Transverse colon (tissue), 4 donors: ENCODE data around the gene CEP135. TPM values are rescaled to one million over a fixed set of nuclear protein-coding genes. Genes with fewer than 3 reads are reported as not detected.
"Not testable (repeated sequence)": the region's sequence is repeated elsewhere in the genome, so short reads cannot be mapped to it uniquely, and the experiment has no call there.

ENCODE experiments used
- DNase-seq: peaks from one replicate; pipeline ENCODE4 v3.0.0-alpha.2; 2019
- H3K27ac ChIP-seq, 4 donors: fragments of 200-600 bp; sonication (generic); 2 replicates each; pipeline ENCODE4 v1.5.1; 2016 to 2018; ENCODE audit warnings: inconsistent platforms in 4 of 4
- H3K27me3 ChIP-seq: fragments of 200-600 bp; sonication (generic); 2 replicates; pipeline ENCODE4 v1.5.1; 2017; ENCODE audit warnings: inconsistent platforms
- H3K36me3 ChIP-seq, 4 donors: fragments of 200-600 bp; sonication (generic); 2 replicates each; pipeline ENCODE4 v1.5.1; 2017 to 2019; ENCODE audit warnings: inconsistent platforms in 4 of 4
- H3K4me1 ChIP-seq, 4 donors: fragments of 200-600 bp; sonication (generic); 2 replicates each; pipeline ENCODE4 v1.5.1; 2017 to 2020; ENCODE audit warnings: inconsistent platforms in 4 of 4
- H3K4me3 ChIP-seq, 4 donors: fragments of 200-600 bp; sonication (generic); 1 replicate in 1 of 4; 2 replicates in 3 of 4; pipeline versions ENCODE4 v1.5.1 to v1.6.1; 2017 to 2019; ENCODE audit warnings: inconsistent platforms in 4 of 4
- H3K9me3 ChIP-seq, 2 donors: fragments of 200-600 bp; sonication (generic); 2 replicates each; pipeline ENCODE4 v1.5.1; 2017 to 2019; ENCODE audit warnings: inconsistent platforms in 2 of 2
- EP300 ChIP-seq: sonication (generic); formaldehyde crosslinking; IDR thresholded peaks from one replicate; pipeline ENCODE4 v1.6.1; 2017; ENCODE audit warnings: antibody characterized with exemption, low read depth
- POLR2A ChIP-seq: fragments of 450-650 bp; IDR thresholded peaks from one replicate; pipeline ENCODE4 v1.6.1; 2016; ENCODE audit warnings: antibody characterized with exemption, mild to moderate bottlenecking, moderate library complexity
- POLR2AphosphoS5 ChIP-seq, 3 donors: sonication (generic); formaldehyde crosslinking; IDR thresholded peaks; one replicate each; pipeline ENCODE4 v1.6.1; 2016; ENCODE audit warnings: antibody characterized with exemption in 3 of 3
- WGBS, 2 donors: methylation state at CpG; one replicate each; pipeline ENCODE4 v1.1.5; 2018; ENCODE audit warnings: low coverage in 1 of 2; 5-methylcytosine and 5-hydroxymethylcytosine counted together
- in situ Hi-C, 4 donors: fragments of 200-750 bp; cut with MboI; loops; one replicate each; pipeline versions ENCODE4 v1.15.0 to v1.15.1; 2017; ENCODE audit warnings: low sequenced_read_pairs in 3 of 4, low pct_ligation_motif_present in 1 of 4, low pct_unique_long_range_greater_than_20kb in 1 of 4
- intact Hi-C: fragments of 100-400 bp; cut with DNase I; formaldehyde crosslinking; loops from one replicate; pipeline ENCODE4 v1.15.1; 2023; ENCODE audit warnings: low total_unique reads
- total RNA-seq, 4 donors: library from RNA; depleted of rRNA; stranded (reverse); fragments of >200 nt; gene quantifications; one replicate each; pipeline ENCODE4 v1.1.0, GENCODE V29; 2016
- TF ChIP-seq, protein P1 (sequence below), 5 experiments: fragments of 200-600 bp in 3 of 5; fragments of 450-650 bp in 2 of 5; sonication (generic) in 3 of 5; IDR thresholded peaks; 1 replicate in 2 of 5; 2 replicates in 3 of 5; pipeline ENCODE4 v1.5.1; 2016 to 2017; ENCODE audit warnings: antibody characterized with exemption in 5 of 5, inconsistent platforms in 3 of 5, mild to moderate bottlenecking in 2 of 5, moderate library complexity in 1 of 5

CEP135 gene
- total RNA-seq, 4 donors from 2014 or later = 4.5 to 18.0 (median 9.9) TPM

DNA sequence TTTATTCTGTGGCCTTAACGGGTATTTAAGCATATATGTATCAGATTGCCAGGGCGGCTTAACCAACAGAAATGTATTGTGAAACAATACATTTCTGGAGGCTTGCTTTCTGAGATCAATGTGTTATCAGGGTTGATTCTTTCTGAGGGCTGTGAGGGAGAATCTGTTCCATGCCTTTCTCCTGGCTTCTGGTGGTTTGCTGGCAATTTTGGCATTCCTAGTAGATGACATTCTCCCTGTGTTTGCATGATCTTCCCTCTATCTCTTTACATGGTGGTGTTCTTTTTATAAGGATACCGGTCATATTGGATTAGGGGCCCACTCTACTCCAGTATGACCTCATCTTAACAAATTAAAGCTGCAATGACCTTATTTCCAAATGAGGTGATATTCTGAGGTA, 16.9 kb upstream of the CEP135 start:
- H3K36me3 ChIP-seq = no peaks in the 10 kb centered on the region
- H3K9me3 ChIP-seq = peaks cover 0 to under 1% of the 10 kb centered on the region in 2 donors
- H3K27me3 ChIP-seq = no peaks in the 10 kb centered on the region
- no peaks in the 10 kb centered on the region for H3K4me1 ChIP-seq
- in situ Hi-C loops = loop anchor here in 3 of 4 donors (25.0 kb wide), 1 partner anchor 380 kb away; no protein-coding TSS in a partner anchor
- no peak overlapping the region for H3K27ac ChIP-seq
- no peak overlapping the region for H3K4me3 ChIP-seq
- 78 to 87% methylated on average over 3 of the region's 3 CpGs for WGBS, 2 donors
- intact Hi-C loops = no loop called here
- TF ChIP-seq POLR2A (no peak), POLR2AphosphoS5 (IDR thresholded peaks at IDR 0.05) (no peak), EP300 (no peak)
- TF ChIP-seq, protein P1, sequence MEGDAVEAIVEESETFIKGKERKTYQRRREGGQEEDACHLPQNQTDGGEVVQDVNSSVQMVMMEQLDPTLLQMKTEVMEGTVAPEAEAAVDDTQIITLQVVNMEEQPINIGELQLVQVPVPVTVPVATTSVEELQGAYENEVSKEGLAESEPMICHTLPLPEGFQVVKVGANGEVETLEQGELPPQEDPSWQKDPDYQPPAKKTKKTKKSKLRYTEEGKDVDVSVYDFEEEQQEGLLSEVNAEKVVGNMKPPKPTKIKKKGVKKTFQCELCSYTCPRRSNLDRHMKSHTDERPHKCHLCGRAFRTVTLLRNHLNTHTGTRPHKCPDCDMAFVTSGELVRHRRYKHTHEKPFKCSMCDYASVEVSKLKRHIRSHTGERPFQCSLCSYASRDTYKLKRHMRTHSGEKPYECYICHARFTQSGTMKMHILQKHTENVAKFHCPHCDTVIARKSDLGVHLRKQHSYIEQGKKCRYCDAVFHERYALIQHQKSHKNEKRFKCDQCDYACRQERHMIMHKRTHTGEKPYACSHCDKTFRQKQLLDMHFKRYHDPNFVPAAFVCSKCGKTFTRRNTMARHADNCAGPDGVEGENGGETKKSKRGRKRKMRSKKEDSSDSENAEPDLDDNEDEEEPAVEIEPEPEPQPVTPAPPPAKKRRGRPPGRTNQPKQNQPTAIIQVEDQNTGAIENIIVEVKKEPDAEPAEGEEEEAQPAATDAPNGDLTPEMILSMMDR (IDR thresholded peaks at IDR 0.05) = no peak
- DNase-seq = no peak

GRCh38 chr4:55932511-55932910, 16.2 kb upstream of the CEP135 start:
- no peak for TF ChIP-seq POLR2AphosphoS5 (IDR thresholded peaks at IDR 0.05)
- TF ChIP-seq POLR2A = no peak
- TF ChIP-seq EP300 = no peak
- TF ChIP-seq, protein P1 (IDR thresholded peaks at IDR 0.05) = no peak
- intact Hi-C loops = no loop called here

DNA sequence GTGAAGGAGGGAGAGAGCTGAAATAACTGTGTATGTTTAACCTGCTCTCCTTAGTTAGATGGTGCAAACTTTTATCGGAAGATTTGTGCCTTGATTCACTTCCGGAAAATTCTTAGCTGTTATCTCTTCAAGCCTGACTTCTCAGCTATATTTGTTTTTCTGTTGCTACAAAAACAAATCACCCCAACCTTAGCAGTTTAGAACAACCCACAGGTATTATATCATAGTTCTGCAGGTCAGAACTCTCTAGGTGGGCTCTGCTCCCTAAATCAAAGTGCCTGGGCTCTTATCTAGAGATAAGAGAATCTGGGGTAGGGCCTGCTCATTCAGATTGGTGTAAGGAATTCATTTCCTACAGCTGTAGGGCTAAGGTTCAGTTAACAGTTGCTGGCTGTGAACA, 15.1 kb upstream of the CEP135 start:
- no peak overlapping the region for H3K4me3 ChIP-seq
- 82 to 88% methylated on average over 2 of the region's 2 CpGs for WGBS, 2 donors
- no peaks in the 10 kb centered on the region for H3K27me3 ChIP-seq
- H3K27ac ChIP-seq = no peak overlapping the region
- no peak for TF ChIP-seq POLR2AphosphoS5 (IDR thresholded peaks at IDR 0.05)
- TF ChIP-seq, protein P1 (IDR thresholded peaks at IDR 0.05) = no peak
- TF ChIP-seq POLR2A = no peak
- no peak for TF ChIP-seq EP300
- no peaks in the 10 kb centered on the region for H3K36me3 ChIP-seq
- in situ Hi-C loops = loop anchor here in 3 of 4 donors (25.0 kb wide), 1 partner anchor 379 kb away; no protein-coding TSS in a partner anchor
- no peak for DNase-seq
- H3K4me1 ChIP-seq = no peaks in the 10 kb centered on the region
- intact Hi-C loops = no loop called here
- peaks cover 0 to 10% of the 10 kb centered on the region in 2 donors for H3K9me3 ChIP-seq

More at GRCh38 chr4:55932511-55932910, 16.2 kb upstream of the CEP135 start:
- WGBS, 2 donors = 92% methylated on average over 3 of the region's 3 CpGs; no CpG with 5 or more reads in 1 of the 2 donors
- Histone ChIP-seq H3K4me3 (no peak overlapping the region), H3K27ac (no peak overlapping the region), H3K36me3 (no peaks in the 10 kb centered on the region), H3K9me3 (peaks cover 0 to 8% of the 10 kb centered on the region in 2 donors), H3K4me1 (no peaks in the 10 kb centered on the region), H3K27me3 (no peaks in the 10 kb centered on the region)
- DNase-seq = no peak
- in situ Hi-C loops = loop anchor here in 3 of 4 donors (25.0 kb wide), 1 partner anchor 380 kb away; no protein-coding TSS in a partner anchor

GRCh38 chr4:55935907-55936306, 12.8 kb upstream of the CEP135 start:
- DNase-seq, H3K27me3 ChIP-seq, H3K36me3 ChIP-seq, intact Hi-C loops, H3K4me3 ChIP-seq, H3K9me3 ChIP-seq, H3K4me1 ChIP-seq, H3K27ac ChIP-seq: not testable (repeated sequence)
- WGBS, 2 donors = 96 to 100% methylated on average over 2 to 6 of the region's 6 CpGs
- in situ Hi-C loops = loop anchor here in 3 of 4 donors (25.0 kb wide), 1 partner anchor 376 kb away; no protein-coding TSS in a partner anchor

- peaks cover 0 to 10% of the 10 kb centered on the region in 2 donors for H3K9me3 ChIP-seq
- H3K36me3 ChIP-seq = no peaks in the 10 kb centered on the region
- TF ChIP-seq POLR2AphosphoS5 (IDR thresholded peaks at IDR 0.05) = no peak
- TF ChIP-seq, protein P1 (IDR thresholded peaks at IDR 0.05) = no peak
- no peak for TF ChIP-seq POLR2A
- no peak for TF ChIP-seq EP300
- no peak overlapping the region for H3K4me3 ChIP-seq
- no peaks in the 10 kb centered on the region for H3K4me1 ChIP-seq
- no peak overlapping the region for H3K27ac ChIP-seq
- in situ Hi-C loops (loop anchor here in 3 of 4 donors (25.0 kb wide), 1 partner anchor 374 kb away; no protein-coding TSS in a partner anchor), intact Hi-C loops (no loop called here)
- H3K27me3 ChIP-seq = no peaks in the 10 kb centered on the region
- no peak for DNase-seq
- WGBS, 2 donors = 89 to 100% methylated on average over 1 of the region's 1 CpG
Observed at GRCh38 chr4:55938481-55938880, 10.3 kb upstream of the CEP135 start.
